Thymus (tissue), 11 donors: ENCODE results near the gene PHTF1. TPM values are rescaled to one million over a fixed set of nuclear protein-coding genes. Genes with fewer than 3 reads are reported as not detected.
"Not testable (repeated sequence)": the region's sequence is repeated elsewhere in the genome, so short reads cannot be mapped to it uniquely, and the experiment has no call there.

Experiments used
- DNase-seq, 9 donors: peaks; one replicate each; pipeline ENCODE4 v3.0.0-alpha.2; 2013; ENCODE audit warnings: low spot score in 9 of 9, low read depth in 6 of 9, missing footprints in 1 of 9
- H3K27ac ChIP-seq, 2 donors: one replicate each; pipeline ENCODE4 v1.5.1; 2013; ENCODE audit warnings: control low read depth in 1 of 2, low read depth in 1 of 2, low read length in 1 of 2, mild to moderate bottlenecking in 1 of 2, moderate library complexity in 1 of 2
- H3K27me3 ChIP-seq, 2 donors: one replicate each; pipeline ENCODE4 v1.5.1; 2013; ENCODE audit warnings: low read length in 1 of 2; ENCODE audit not compliant: control insufficient read depth in 2 of 2, insufficient read depth in 1 of 2
- H3K36me3 ChIP-seq, 2 donors: one replicate each; pipeline ENCODE4 v1.5.1; 2013; ENCODE audit warnings: low read length in 1 of 2, mild to moderate bottlenecking in 1 of 2, moderate library complexity in 1 of 2; ENCODE audit not compliant: control insufficient read depth in 2 of 2, insufficient read depth in 2 of 2
- H3K4me1 ChIP-seq, 2 donors: one replicate each; pipeline ENCODE4 v1.5.1; 2013; ENCODE audit warnings: low read length in 2 of 2; ENCODE audit not compliant: control insufficient read depth in 2 of 2, insufficient read depth in 2 of 2
- H3K4me3 ChIP-seq, 2 donors: one replicate each; pipeline ENCODE4 v1.5.1; 2013; ENCODE audit warnings: low read length in 2 of 2, control low read depth in 1 of 2, mild to moderate bottlenecking in 1 of 2
- H3K9me3 ChIP-seq, 2 donors: one replicate each; pipeline ENCODE4 v1.5.1; 2013; ENCODE audit warnings: low read length in 1 of 2, mild to moderate bottlenecking in 1 of 2; ENCODE audit not compliant: control insufficient read depth in 2 of 2, insufficient read depth in 1 of 2
- WGBS: extraction: QIAGEN DNeasy Blood & Tissue Kit; methylation state at CpG from one replicate; pipeline ENCODE4 v1.1.7; 2013; 5-methylcytosine and 5-hydroxymethylcytosine counted together
- polyA plus RNA-seq: library from polyadenylated mRNA; stranded (reverse); fragments of 200-250 nt; gene quantifications from one replicate; pipeline ENCODE4 v1.2.3, GENCODE V29; 2013
- total RNA-seq: library from RNA; stranded (reverse); fragments of 120-200 nt; gene quantifications from one replicate; pipeline ENCODE4 v1.2.4, GENCODE V29; 2013
- donor health status: healthy.

The PHTF1 gene
- total and polyA plus RNA-seq, 2 donors, result 6.1 to 9.8 TPM

GRCh38 chr1:113745425-113745824, 13.9 kb downstream of the PHTF1 start:
- 98% methylated on average over 3 of the region's 3 CpGs for WGBS
- no peaks in the 10 kb centered on the region for H3K27me3 ChIP-seq
- no peak overlapping the region for H3K27ac ChIP-seq
- no peak overlapping the region for H3K4me3 ChIP-seq
- H3K36me3 ChIP-seq, result no peaks in the 10 kb centered on the region
- H3K9me3 ChIP-seq, result no peaks in the 10 kb centered on the region
- no peak for DNase-seq
- no peaks in the 10 kb centered on the region for H3K4me1 ChIP-seq

GRCh38 chr1:113744114-113744513, 15.2 kb downstream of the PHTF1 start:
- no peak for DNase-seq
- no peak overlapping the region for H3K4me3 ChIP-seq
- no peaks in the 10 kb centered on the region for H3K36me3 ChIP-seq
- H3K27ac ChIP-seq, result no peak overlapping the region
- H3K9me3 ChIP-seq, result no peaks in the 10 kb centered on the region
- H3K27me3 ChIP-seq, result no peaks in the 10 kb centered on the region
- 95% methylated on average over 1 of the region's 1 CpG for WGBS
- no peaks in the 10 kb centered on the region for H3K4me1 ChIP-seq

- no peak for DNase-seq
- Histone ChIP-seq H3K9me3 (no peaks in the 10 kb centered on the region), H3K4me1 (no peaks in the 10 kb centered on the region), H3K36me3 (no peaks in the 10 kb centered on the region), H3K27ac (peak overlapping the region in 1 of 2 donors; percentile 9), H3K27me3 (no peaks in the 10 kb centered on the region), H3K4me3 (no peak overlapping the region)
- over 99% methylated on average over 5 of the region's 5 CpGs for WGBS
Measured at GRCh38 chr1:113742515-113742914, 16.8 kb downstream of the PHTF1 start.

DNA sequence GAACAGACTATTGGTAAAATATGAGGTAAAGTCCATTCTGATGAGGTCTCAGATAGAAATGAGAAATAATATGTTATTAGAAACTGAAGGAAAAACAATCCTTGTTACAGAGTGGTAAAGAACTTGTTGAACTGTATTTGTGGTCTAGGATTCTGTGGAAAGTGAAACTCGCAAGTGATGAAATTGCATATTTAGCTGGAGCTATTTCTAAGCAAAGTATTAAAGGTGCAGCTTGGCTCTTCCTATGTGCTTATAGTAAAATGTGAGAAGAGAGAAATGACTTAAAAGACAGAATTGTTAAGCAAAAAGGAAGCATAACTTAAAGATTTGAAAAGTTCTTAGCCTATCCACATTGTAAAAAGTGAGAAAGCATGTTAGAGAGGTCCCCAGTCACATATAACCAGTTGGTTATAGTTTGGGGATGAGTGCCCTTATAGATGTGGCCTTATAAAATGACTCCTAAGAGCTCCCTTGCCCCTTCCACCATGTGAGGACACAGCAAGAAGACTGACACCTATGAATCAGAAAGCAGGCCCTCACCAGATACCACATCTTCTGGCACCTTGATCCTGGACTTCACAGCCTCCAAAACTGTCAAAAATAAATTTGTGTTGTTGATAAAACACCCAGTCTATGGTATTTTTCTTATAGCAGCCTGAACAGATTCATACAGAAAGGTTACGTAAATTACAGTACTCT, 24.8 kb downstream of the PHTF1 start:
- H3K27me3 ChIP-seq, result no peaks in the 10 kb centered on the region
- H3K36me3 ChIP-seq, result no peaks in the 10 kb centered on the region
- no peak overlapping the region for H3K4me3 ChIP-seq
- WGBS, result 97% methylated on average over 2 of the region's 2 CpGs
- DNase-seq, result no peak
- H3K4me1 ChIP-seq, result no peaks in the 10 kb centered on the region
- no peak overlapping the region for H3K27ac ChIP-seq
- no peaks in the 10 kb centered on the region for H3K9me3 ChIP-seq

DNA sequence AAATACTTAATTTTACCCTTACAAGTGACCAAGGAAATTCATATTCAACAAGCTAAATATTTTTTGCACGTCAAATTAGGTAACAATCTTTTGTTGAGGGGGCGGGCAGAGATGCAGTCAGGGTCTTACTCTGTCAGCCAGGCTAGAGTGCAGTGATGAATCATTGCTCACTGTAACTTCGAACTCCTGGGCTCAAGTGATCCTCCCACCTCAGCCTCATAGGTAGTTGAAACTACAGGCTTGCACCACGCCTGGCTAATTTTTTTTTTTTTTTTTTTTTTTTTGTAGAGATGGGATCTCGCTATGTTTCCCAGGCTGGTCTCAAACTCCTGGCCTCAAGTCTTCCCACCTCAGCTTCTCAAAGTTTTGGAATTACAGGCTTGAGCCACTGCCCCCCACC, 26.5 kb downstream of the PHTF1 start:
- no peak for DNase-seq
- 98% methylated on average over 5 of the region's 5 CpGs for WGBS
- H3K27ac ChIP-seq, result no peak overlapping the region
- H3K36me3 ChIP-seq, result no peaks in the 10 kb centered on the region
- no peaks in the 10 kb centered on the region for H3K27me3 ChIP-seq
- no peaks in the 10 kb centered on the region for H3K9me3 ChIP-seq
- H3K4me3 ChIP-seq, result no peak overlapping the region
- no peaks in the 10 kb centered on the region for H3K4me1 ChIP-seq

GRCh38 chr1:113721010-113721409, 38.3 kb downstream of the PHTF1 start:
- peaks cover 0 to 21% of the 10 kb centered on the region in 2 donors for H3K9me3 ChIP-seq
- no peak overlapping the region for H3K27ac ChIP-seq
- no peak for DNase-seq
- no peaks in the 10 kb centered on the region for H3K36me3 ChIP-seq
- WGBS, result over 99% methylated on average over 2 of the region's 2 CpGs
- H3K4me1 ChIP-seq, result no peaks in the 10 kb centered on the region
- no peaks in the 10 kb centered on the region for H3K27me3 ChIP-seq
- H3K4me3 ChIP-seq, result no peak overlapping the region

DNA sequence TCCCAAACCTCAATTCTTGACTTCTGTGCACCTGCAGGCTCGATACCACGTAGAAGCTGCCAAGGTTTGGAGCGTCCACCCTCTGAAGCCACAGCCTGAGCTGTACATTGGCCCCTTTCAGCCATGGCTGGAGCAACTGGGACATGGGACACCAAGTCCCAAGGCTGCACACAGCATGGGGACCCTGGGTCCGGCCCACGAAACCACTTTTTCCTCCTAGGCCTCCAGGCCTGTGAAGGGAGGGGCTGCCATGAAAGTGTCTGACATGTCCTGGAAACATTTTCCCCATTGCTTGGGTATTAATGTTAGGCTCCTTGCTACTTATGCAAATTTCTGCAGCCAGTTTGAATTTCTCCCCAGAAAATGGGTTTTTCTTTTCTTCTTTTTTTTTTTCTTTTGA, 40.7 kb downstream of the PHTF1 start:
- H3K36me3 ChIP-seq, H3K27me3 ChIP-seq, H3K4me1 ChIP-seq, H3K27ac ChIP-seq, H3K4me3 ChIP-seq, DNase-seq: not testable (repeated sequence)
- WGBS, result 99% methylated on average over 5 of the region's 5 CpGs
- H3K9me3 ChIP-seq, result peaks cover 0 to 21% of the 10 kb centered on the region in 2 donors

DNA sequence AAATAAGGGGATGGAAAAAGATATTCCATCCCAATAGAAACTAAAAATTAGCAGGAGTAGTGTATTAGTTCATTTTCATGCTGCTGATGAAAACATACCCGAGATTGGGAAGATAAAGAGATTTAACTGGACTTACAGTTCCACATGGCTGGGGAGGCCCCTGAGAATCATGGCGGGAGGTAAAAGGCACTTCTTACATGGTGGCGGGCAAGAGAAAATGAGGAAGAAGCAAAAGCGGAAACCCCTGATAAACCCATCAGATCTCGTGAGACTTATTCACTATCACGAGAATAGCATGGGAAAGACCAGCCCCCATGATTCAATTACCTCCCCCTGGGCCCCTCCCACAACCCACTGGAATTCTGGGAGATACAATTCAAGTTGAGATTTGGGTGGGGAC, 41.8 kb downstream of the PHTF1 start:
- WGBS, result over 99% methylated on average over 6 of the region's 6 CpGs
- H3K4me3 ChIP-seq, H3K4me1 ChIP-seq, H3K27me3 ChIP-seq, H3K27ac ChIP-seq, H3K36me3 ChIP-seq, DNase-seq: not testable (repeated sequence)
- H3K9me3 ChIP-seq, result peaks cover 0 to 21% of the 10 kb centered on the region in 2 donors

DNA sequence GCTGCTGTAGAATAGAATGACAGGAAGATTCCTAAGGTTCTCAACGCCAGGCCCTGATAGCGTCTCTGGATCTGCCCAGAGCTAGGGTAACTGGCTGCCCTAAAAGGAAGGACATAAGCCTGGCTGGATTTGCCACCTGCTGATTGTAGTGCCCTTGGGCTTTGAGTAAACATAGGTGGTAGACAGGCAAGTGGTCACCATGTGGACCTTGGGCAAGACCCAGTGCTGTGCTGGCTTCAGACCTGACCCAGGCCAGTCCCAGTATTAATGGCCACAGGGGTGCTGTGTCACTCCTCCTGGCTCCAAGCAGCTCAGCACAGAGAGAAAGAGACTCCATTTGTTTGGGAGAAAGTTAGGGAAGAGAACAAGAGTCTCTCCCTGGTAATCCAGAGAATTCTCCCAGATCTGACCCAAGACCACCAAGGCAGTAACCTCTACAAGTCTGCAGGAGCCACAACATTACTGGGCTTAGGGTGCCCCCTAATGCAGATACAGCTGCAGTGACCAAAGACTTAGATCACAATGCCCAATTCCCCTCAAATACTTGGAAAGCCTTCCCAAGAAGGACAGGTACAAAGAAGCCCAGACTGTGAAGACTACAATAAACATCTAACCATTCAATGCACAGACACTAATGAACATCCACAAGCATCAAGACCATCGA, 44.5 kb downstream of the PHTF1 start:
- Histone ChIP-seq H3K4me3 (no peak overlapping the region), H3K36me3 (peaks cover 0 to 3% of the 10 kb centered on the region in 2 donors), H3K4me1 (no peaks in the 10 kb centered on the region), H3K27me3 (no peaks in the 10 kb centered on the region), H3K27ac (no peak overlapping the region), H3K9me3 (peaks cover 0 to 15% of the 10 kb centered on the region in 2 donors)
- no peak for DNase-seq
- 99% methylated on average over 3 of the region's 3 CpGs for WGBS
